ENCODE data around the gene RAPH1. TPM values are rescaled to one million over a fixed set of nuclear protein-coding genes. Genes with fewer than 3 reads are reported as not detected.

The RAPH1 gene, protein sequence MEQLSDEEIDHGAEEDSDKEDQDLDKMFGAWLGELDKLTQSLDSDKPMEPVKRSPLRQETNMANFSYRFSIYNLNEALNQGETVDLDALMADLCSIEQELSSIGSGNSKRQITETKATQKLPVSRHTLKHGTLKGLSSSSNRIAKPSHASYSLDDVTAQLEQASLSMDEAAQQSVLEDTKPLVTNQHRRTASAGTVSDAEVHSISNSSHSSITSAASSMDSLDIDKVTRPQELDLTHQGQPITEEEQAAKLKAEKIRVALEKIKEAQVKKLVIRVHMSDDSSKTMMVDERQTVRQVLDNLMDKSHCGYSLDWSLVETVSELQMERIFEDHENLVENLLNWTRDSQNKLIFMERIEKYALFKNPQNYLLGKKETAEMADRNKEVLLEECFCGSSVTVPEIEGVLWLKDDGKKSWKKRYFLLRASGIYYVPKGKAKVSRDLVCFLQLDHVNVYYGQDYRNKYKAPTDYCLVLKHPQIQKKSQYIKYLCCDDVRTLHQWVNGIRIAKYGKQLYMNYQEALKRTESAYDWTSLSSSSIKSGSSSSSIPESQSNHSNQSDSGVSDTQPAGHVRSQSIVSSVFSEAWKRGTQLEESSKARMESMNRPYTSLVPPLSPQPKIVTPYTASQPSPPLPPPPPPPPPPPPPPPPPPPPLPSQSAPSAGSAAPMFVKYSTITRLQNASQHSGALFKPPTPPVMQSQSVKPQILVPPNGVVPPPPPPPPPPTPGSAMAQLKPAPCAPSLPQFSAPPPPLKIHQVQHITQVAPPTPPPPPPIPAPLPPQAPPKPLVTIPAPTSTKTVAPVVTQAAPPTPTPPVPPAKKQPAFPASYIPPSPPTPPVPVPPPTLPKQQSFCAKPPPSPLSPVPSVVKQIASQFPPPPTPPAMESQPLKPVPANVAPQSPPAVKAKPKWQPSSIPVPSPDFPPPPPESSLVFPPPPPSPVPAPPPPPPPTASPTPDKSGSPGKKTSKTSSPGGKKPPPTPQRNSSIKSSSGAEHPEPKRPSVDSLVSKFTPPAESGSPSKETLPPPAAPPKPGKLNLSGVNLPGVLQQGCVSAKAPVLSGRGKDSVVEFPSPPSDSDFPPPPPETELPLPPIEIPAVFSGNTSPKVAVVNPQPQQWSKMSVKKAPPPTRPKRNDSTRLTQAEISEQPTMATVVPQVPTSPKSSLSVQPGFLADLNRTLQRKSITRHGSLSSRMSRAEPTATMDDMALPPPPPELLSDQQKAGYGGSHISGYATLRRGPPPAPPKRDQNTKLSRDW
- total RNA-seq, result 28.1 and 51.4 TPM in 2 replicates

DNA sequence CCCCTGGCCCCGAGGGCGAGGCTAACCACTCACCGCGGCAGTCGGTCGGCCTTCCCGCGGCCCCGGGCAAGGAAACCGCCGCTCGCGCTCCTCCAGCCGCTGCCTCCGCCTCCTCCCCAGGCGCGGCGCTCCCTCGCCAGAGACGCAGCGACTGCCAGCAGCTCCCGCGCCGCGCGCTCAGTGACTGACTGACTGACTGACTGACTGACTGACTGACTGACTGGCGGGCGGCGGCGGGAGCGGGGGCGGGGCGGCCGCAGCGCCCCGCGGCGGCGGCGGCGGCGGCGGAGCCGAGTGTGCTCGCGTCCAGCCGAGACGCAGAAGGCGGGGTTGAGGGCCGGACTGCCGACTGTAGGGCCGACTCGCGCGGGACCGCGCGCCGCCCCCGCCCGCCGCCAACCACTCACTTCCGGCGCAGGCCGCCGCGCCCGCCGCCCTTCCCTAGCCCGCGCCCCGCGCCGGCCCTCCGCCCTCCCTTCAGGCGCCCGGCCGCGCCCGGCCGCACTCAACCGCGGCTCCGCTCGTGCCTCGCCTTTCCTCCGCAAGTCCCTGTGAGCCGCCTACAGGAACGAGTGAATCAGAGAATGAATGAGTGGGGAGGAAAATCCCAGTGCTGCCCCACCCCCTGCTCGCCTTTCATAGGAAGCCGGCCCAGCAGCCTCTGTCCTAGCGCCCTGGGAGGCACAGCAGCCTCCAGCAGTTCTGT is at the start of gene RAPH1:
Gene RAPH1, minus strand, starts transcription at position 224 of the 706 bp plus-strand sequence. CDS start 39,948 bp downstream, outside the sequence.

Other genes starting within 250 kb of the RAPH1 start
- gene ABI2, start 206.9 kb downstream of the RAPH1 start, total RNA-seq, result 36.4 and 55.2 TPM in 2 replicates
- under 0.01 TPM in 2 replicates for gene CD28, start 171.3 kb upstream of the RAPH1 start, total RNA-seq

All from vein endothelial cell (primary cell).